IPS-18a (cell line): Measurements from ENCODE around the gene PATL2.

ENCODE experiments used
- H3K27ac ChIP-seq: one replicate; pipeline ENCODE4 v1.5.1; 2013; ENCODE audit warnings: low read length
- H3K27me3 ChIP-seq: one replicate; pipeline ENCODE4 v1.6.1; 2013; ENCODE audit warnings: mild to moderate bottlenecking, low read length; ENCODE audit not compliant: control insufficient read depth, insufficient read depth
- H3K36me3 ChIP-seq: one replicate; pipeline ENCODE4 v1.6.1; 2013; ENCODE audit warnings: low read depth, low read length; ENCODE audit not compliant: control insufficient read depth
- H3K4me1 ChIP-seq: one replicate; pipeline ENCODE4 v1.6.1; 2013; ENCODE audit warnings: low read depth, low read length; ENCODE audit not compliant: control insufficient read depth
- H3K4me3 ChIP-seq: one replicate; pipeline ENCODE4 v1.5.1; 2013; ENCODE audit warnings: low read length
- H3K9ac ChIP-seq: one replicate; pipeline ENCODE4 v1.6.1; 2013; ENCODE audit warnings: mild to moderate bottlenecking, low read length, moderate library complexity
- H3K9me3 ChIP-seq: one replicate; pipeline ENCODE4 v1.6.1; 2013; ENCODE audit warnings: low read depth, low read length; ENCODE audit not compliant: control insufficient read depth

PATL2 gene

DNA sequence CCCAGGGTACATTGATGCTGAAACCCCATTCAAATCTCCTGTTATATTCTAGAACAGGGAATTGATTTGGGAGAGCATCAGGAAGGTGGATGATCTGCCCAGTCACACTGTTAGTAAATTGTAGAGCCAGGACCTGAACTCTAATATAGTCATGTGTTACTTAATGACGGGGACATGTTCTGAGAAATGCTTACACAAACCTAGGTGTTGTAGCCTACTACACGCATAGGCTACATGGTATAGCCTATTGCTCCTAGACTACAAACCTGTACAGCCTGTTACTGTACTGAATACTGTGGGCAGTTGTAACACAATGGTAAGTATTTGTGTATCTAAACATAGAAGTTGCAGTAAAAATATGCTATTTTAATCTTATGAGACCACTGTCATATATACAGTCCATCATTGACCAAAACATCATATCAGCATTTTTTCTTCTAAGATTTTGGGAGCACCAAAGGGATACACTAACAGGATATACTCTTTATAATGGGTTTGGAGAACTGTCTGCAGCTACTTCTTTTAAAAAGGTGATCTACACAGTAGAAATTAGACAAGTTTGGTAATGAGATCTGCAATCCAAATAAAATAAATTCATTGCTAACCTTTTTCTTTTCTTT is 6.0 kb upstream of the PATL2 start:
- H3K9ac ChIP-seq, result no peak overlapping the region
- no peak overlapping the region for H3K27ac ChIP-seq
- no peaks in the 10 kb centered on the region for H3K9me3 ChIP-seq
- peaks cover 5% of the 10 kb centered on the region for H3K4me1 ChIP-seq
- H3K36me3 ChIP-seq, result peaks cover 28% of the 10 kb centered on the region
- peaks cover 11% of the 10 kb centered on the region for H3K27me3 ChIP-seq
- no peak overlapping the region for H3K4me3 ChIP-seq

DNA sequence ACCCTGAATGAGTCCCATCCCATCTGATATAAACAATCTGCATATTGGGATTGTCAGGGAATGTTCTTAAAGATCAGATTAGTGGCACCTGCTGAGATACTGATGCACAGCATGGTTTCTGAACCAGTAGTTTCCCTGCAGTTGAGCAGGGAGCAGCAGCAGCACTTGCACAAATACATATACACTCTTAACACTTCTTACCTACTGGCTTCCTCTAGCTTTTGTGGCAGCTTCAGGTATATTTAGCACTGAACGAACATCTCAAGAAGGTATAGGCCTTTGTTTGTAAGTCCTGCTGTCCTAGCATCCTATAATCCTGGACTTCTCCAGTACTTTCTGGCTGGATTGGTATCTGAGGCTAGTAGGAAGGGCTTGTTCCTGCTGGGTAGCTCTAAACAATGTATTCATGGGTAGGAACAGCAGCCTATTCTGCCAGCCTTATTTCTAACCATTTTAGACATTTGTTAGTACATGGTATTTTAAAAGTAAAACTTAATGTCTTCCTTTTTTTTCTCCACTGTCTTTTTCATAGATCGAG is 4.7 kb upstream of the PATL2 start:
- Histone ChIP-seq H3K9me3 (no peaks in the 10 kb centered on the region), H3K36me3 (peaks cover 28% of the 10 kb centered on the region), H3K27ac (no peak overlapping the region), H3K4me1 (peaks cover 5% of the 10 kb centered on the region), H3K9ac (no peak overlapping the region), H3K4me3 (no peak overlapping the region), H3K27me3 (peaks cover 17% of the 10 kb centered on the region)

DNA sequence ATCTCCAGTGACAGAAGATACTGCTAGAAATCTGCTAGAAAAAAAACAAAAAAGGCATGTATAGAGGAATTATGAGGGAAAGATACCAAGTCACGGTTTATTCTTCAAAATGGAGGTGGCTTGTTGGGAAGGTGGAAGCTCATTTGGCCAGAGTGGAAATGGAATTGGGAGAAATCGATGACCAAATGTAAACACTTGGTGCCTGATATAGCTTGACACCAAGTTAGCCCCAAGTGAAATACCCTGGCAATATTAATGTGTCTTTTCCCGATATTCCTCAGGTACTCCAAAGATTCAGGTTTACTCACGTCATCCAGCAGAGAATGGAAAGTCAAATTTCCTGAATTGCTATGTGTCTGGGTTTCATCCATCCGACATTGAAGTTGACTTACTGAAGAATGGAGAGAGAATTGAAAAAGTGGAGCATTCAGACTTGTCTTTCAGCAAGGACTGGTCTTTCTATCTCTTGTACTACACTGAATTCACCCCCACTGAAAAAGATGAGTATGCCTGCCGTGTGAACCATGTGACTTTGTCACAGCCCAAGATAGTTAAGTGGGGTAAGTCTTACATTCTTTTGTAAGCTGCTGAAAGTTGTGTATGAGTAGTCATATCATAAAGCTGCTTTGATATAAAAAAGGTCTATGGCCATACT is 4.1 kb upstream of the PATL2 start:
- Histone ChIP-seq H3K4me3 (no peak overlapping the region), H3K4me1 (peaks cover 5% of the 10 kb centered on the region), H3K27me3 (peaks cover 17% of the 10 kb centered on the region), H3K9ac (no peak overlapping the region), H3K9me3 (no peaks in the 10 kb centered on the region), H3K27ac (no peak overlapping the region), H3K36me3 (peaks cover 28% of the 10 kb centered on the region)

DNA sequence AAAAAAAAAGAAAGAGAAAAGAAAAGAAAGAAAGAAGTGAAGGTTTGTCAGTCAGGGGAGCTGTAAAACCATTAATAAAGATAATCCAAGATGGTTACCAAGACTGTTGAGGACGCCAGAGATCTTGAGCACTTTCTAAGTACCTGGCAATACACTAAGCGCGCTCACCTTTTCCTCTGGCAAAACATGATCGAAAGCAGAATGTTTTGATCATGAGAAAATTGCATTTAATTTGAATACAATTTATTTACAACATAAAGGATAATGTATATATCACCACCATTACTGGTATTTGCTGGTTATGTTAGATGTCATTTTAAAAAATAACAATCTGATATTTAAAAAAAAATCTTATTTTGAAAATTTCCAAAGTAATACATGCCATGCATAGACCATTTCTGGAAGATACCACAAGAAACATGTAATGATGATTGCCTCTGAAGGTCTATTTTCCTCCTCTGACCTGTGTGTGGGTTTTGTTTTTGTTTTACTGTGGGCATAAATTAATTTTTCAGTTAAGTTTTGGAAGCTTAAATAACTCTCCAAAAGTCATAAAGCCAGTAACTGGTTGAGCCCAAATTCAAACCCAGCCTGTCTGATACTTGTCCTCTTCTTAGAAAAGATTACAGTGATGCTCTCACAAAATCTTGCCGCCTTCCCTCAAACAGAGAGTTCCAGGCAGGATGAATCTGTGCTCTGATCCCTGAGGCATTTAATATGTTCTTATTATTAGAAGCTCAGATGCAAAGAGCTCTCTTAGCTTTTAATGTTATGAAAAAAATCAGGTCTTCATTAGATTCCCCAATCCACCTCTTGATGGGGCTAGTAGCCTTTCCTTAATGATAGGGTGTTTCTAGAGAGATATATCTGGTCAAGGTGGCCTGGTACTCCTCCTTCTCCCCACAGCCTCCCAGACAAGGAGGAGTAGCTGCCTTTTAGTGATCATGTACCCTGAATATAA is 2.2 kb upstream of the PATL2 start:
- Histone ChIP-seq H3K27me3 (peaks cover 17% of the 10 kb centered on the region), H3K4me1 (peaks cover 5% of the 10 kb centered on the region), H3K36me3 (peaks cover 28% of the 10 kb centered on the region), H3K9me3 (no peaks in the 10 kb centered on the region), H3K27ac (no peak overlapping the region), H3K4me3 (no peak overlapping the region), H3K9ac (no peak overlapping the region)

DNA sequence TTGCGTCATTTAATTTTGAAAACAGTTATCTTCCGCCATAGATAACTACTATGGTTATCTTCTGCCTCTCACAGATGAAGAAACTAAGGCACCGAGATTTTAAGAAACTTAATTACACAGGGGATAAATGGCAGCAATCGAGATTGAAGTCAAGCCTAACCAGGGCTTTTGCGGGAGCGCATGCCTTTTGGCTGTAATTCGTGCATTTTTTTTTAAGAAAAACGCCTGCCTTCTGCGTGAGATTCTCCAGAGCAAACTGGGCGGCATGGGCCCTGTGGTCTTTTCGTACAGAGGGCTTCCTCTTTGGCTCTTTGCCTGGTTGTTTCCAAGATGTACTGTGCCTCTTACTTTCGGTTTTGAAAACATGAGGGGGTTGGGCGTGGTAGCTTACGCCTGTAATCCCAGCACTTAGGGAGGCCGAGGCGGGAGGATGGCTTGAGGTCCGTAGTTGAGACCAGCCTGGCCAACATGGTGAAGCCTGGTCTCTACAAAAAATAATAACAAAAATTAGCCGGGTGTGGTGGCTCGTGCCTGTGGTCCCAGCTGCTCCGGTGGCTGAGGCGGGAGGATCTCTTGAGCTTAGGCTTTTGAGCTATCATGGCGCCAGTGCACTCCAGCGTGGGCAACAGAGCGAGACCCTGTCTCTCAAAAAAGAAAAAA is 1.4 kb upstream of the PATL2 start:
- peaks cover 22% of the 10 kb centered on the region for H3K36me3 ChIP-seq
- peaks cover 17% of the 10 kb centered on the region for H3K27me3 ChIP-seq
- no peak overlapping the region for H3K27ac ChIP-seq
- no peaks in the 10 kb centered on the region for H3K9me3 ChIP-seq
- H3K4me1 ChIP-seq, result peaks cover 5% of the 10 kb centered on the region
- H3K9ac ChIP-seq, result peak overlapping the region; percentile 74
- peak overlapping the region; percentile 80 for H3K4me3 ChIP-seq

DNA sequence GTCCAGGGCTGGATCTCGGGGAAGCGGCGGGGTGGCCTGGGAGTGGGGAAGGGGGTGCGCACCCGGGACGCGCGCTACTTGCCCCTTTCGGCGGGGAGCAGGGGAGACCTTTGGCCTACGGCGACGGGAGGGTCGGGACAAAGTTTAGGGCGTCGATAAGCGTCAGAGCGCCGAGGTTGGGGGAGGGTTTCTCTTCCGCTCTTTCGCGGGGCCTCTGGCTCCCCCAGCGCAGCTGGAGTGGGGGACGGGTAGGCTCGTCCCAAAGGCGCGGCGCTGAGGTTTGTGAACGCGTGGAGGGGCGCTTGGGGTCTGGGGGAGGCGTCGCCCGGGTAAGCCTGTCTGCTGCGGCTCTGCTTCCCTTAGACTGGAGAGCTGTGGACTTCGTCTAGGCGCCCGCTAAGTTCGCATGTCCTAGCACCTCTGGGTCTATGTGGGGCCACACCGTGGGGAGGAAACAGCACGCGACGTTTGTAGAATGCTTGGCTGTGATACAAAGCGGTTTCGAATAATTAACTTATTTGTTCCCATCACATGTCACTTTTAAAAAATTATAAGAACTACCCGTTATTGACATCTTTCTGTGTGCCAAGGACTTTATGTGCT is 721 bp upstream of the PATL2 start:
- Histone ChIP-seq H3K27ac (no peak overlapping the region), H3K27me3 (peaks cover 17% of the 10 kb centered on the region), H3K9me3 (no peaks in the 10 kb centered on the region), H3K9ac (peak overlapping the region; percentile 74), H3K36me3 (peaks cover 16% of the 10 kb centered on the region), H3K4me1 (peaks cover 5% of the 10 kb centered on the region), H3K4me3 (peak overlapping the region; percentile 80)

DNA sequence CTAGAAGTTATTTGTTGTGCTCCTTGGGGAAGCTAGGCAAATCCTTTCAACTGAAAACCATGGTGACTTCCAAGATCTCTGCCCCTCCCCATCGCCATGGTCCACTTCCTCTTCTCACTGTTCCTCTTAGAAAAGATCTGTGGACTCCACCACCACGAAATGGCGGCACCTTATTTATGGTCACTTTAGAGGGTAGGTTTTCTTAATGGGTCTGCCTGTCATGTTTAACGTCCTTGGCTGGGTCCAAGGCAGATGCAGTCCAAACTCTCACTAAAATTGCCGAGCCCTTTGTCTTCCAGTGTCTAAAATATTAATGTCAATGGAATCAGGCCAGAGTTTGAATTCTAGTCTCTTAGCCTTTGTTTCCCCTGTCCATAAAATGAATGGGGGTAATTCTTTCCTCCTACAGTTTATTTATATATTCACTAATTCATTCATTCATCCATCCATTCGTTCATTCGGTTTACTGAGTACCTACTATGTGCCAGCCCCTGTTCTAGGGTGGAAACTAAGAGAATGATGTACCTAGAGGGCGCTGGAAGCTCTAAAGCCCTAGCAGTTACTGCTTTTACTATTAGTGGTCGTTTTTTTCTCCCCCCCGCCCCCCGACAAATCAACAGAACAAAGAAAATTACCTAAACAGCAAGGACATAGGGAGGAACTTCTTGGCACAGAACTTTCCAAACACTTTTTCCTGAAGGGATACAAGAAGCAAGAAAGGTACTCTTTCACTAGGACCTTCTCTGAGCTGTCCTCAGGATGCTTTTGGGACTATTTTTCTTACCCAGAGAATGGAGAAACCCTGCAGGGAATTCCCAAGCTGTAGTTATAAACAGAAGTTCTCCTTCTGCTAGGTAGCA is 657 bp downstream of the PATL2 start:
- Histone ChIP-seq H3K9ac (peak overlapping the region; percentile 74), H3K9me3 (no peaks in the 10 kb centered on the region), H3K4me1 (peaks cover 5% of the 10 kb centered on the region), H3K27me3 (peaks cover 17% of the 10 kb centered on the region), H3K27ac (peak overlapping the region; percentile 50), H3K36me3 (peaks cover 2% of the 10 kb centered on the region), H3K4me3 (peak overlapping the region; percentile 80)

DNA sequence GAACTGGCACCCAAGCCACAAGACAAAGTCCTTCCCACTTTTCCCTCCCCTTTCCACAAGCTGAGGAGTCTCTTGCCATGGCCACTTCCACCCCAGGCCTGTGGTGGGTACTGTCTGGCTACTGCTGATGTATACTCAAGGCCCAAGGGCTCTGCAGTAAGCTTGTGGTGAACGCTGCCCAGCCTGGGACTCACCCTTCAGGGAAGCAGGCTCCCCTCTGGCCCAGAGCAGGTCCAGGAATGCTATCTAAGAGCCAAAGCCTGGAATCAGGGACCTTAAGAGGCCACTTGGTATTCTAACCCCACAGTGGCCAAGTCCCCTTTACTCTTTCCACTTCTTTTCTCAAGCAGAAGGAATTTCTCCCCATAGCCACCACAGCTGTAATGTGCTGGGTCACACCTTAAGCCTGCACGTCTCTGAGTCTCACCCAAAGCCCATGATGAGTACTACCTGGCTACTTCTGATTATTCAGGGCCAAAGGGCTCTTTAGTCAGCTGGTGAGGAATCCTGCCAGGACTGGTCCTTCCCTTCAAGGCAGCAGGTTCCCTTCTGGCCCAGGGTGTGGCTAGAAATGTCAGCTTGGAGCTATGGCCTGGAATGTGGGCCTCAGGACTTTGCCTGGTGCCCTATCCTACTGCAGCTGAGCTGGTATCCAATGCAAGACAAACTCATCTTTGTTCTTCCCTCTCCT is 4.0 kb downstream of the PATL2 start:
- Histone ChIP-seq H3K4me3 (no peak overlapping the region), H3K9ac (no peak overlapping the region), H3K27ac (no peak overlapping the region), H3K9me3 (no peaks in the 10 kb centered on the region), H3K4me1 (peaks cover under 1% of the 10 kb centered on the region), H3K36me3 (no peaks in the 10 kb centered on the region), H3K27me3 (peaks cover 6% of the 10 kb centered on the region)

DNA sequence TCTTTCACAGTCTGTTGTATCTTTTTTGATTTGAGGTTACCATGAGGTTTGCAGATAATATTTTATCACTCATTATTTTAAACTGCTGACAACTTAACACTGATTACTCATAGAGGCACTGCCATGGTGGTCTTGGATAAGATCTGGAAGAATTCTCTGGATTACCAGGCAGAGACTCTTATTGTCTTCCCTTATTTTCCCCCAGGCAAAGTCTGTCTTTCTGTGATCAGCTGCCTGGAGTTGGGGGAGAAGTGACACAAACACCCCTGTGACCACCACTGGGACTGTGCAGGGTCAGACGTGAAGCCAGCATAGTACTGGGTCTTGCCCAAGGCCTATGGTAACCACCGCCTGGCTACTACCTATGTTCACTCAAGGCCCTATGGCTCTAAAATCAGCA is 4.7 kb downstream of the PATL2 start:
- no peaks in the 10 kb centered on the region for H3K9me3 ChIP-seq
- H3K9ac ChIP-seq, result no peak overlapping the region
- H3K27ac ChIP-seq, result no peak overlapping the region
- H3K36me3 ChIP-seq, result no peaks in the 10 kb centered on the region
- H3K4me3 ChIP-seq, result no peak overlapping the region
- H3K4me1 ChIP-seq, result no peaks in the 10 kb centered on the region
- no peaks in the 10 kb centered on the region for H3K27me3 ChIP-seq

DNA sequence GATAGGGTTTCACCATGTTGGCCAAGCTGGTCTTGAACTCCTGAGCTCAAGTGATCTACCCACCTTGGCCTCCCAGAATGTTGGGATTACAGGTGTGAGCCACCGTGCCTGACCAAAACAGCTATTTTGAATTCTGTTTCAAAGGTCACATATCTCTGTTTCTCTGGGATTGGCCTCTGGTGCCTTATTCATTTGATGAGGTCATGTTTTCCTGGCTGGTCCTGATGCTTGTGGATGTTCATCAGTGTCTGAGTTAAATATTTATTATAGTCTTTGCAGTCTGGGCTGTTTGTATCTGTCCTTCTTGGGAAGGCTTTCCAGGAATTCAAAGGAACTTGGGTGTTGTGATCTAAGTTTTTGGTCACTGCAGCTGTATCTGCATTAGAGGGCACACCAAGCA is 5.1 kb downstream of the PATL2 start:
- no peaks in the 10 kb centered on the region for H3K9me3 ChIP-seq
- H3K4me1 ChIP-seq, result no peaks in the 10 kb centered on the region
- no peaks in the 10 kb centered on the region for H3K27me3 ChIP-seq
- no peak overlapping the region for H3K27ac ChIP-seq
- no peak overlapping the region for H3K4me3 ChIP-seq
- no peaks in the 10 kb centered on the region for H3K36me3 ChIP-seq
- H3K9ac ChIP-seq, result no peak overlapping the region
